ENCODE measurements around the gene SYNJ1.
"Not testable (repeated sequence)": the region's sequence is repeated elsewhere in the genome, so short reads cannot be mapped to it uniquely, and the experiment has no call there.

Gene SYNJ1

GRCh38 chr21:32736083-32736482 is 8.3 kb upstream of the SYNJ1 start:
- not testable (repeated sequence) for DNase-seq

GRCh38 chr21:32735524-32735923 is 7.7 kb upstream of the SYNJ1 start:
- DNase-seq = peak in 1 of 2 donors; percentile 37

DNA sequence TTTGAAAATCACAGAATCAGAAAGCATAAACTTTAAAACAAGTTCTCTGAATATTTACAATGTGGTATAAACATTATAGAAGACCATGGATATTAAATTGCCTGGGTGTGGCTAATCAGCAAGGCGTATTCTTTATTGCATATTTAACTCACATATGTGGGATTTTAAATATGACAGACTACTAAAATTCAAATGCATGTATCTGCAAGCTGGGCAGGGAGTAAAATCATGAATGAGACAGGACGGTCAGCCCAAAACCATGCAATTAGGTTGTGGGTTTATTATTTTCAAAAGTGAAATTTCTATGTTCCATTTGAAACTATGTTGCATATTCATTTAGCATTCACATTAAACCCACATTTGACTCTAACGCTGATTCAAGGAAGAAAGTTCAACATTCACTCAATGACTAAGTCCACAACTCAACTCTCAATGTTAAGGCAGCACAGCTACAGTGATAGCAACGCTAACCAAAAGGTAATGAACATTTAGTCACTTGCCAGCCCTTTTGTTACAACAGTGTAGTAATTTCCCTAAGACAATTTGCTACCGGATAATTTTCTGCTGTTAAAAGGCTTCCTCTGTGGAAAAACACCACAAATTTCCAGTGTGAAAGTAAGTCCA is 6.3 kb upstream of the SYNJ1 start:
- DNase-seq = no peak

- DNase-seq = peak; percentile 33 to 50
These were observed 5.5 kb upstream of the SYNJ1 start for GRCh38 chr21:32733356-32733755.

- no peak for DNase-seq
These were observed 4.7 kb upstream of the SYNJ1 start for GRCh38 chr21:32732544-32732943.

GRCh38 chr21:32728848-32729247 is 1.0 kb upstream of the SYNJ1 start:
- DNase-seq = no peak

DNA sequence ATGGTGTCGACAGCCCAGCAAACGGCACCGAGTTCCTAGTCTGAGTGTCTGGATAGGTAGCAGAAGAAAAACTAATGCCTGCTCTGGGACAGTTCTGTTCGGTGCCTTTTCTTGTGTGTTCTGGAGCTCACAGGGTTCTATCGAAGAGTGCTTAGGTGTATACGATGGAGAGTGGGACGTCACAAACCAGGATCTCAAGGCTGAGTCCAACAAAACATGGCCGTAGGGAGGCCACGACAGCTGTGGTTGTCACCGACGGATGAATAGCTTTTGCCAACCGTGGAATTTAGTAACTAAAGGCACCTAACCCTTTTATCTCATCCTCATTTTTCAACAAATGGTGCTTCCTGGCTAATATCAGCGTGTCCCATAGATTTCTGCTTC is 635 bp upstream of the SYNJ1 start:
- no peak for DNase-seq

DNA sequence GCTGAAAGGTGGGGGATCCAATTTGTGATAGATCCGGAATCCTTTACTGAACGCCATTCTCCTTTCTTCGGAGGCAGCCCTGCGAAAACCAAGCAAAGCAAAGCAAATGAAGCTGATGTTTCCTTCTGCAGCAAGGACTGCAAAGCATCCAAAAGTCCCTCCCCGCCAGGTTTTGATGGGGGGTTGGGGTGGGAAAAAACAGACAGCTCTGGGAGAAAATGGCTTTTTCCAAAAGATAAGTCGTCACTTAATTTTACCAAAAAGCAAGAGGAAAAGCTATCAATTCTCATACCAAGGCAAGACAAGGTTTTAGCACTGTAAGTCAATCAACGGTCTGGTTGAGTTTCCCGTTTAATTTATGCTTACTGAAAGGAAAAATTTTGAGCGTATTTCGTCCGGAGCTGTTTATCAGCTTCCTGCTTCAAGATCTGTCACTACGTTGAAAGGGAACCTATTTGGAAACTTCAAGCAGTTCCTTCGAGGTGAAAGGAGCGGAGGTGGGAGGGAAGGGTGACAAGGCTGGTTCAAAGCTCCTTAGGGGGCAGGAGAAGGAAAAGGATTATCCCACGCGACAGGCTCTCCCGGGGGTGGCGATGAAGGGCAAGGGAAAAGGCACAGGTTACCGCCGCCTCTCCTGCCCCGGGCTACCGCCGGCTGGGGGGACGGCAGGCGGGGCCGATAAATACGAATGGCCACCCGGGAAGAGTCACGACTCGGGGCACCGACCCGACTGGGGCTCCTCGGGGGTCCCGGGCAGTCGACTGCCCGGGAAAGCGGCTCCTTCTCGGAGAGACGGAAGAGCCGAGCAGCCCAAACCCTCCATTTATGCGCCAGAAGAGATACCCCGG is 750 bp downstream of the SYNJ1 start:
- DNase-seq = peak in 1 of 2 donors; percentile 37

GRCh38 chr21:32719085-32719484 is 8.7 kb downstream of the SYNJ1 start:
- DNase-seq = no peak

- no peak for DNase-seq
These were observed 9.9 kb downstream of the SYNJ1 start for GRCh38 chr21:32717851-32718316.

DNA sequence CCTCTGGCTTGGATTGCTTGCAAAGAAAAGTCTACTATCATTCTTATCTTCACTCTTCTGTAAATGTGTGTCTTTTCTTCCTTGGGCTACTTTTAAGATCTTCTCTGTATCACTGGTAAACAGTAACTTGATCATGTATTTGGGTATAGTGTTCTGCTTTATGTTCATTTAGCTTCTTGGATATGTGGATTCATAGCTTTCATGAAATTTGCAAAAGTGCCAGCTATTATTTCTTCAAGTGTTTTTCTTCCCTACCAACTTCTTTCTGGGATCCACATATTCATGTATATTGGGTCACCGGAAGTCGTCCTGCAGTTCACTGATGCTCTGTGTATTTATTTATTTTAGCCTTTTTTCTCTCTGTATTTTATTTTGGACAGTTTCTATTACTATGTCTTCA is 11.3 kb downstream of the SYNJ1 start:
- DNase-seq = no peak

DNA sequence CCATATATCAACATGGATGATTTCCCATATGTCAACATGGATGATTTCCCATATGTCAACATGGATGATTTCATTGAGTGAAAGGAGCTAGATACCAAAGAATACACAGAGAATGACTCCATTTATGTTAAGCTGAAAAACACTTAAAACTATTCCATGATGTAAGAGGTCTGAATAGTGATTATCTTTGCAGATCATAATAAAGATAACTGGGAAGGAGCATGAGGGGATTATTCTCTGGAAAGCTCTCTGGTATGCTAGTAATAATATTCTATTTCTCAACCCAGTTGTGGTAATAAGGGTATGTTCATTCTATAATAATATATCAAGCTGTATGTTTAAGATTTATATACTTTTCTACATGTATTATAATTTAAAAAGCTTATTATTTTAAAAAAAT is 14.1 kb downstream of the SYNJ1 start:
- DNase-seq = no peak

- no peak for DNase-seq
These were observed 15.2 kb downstream of the SYNJ1 start for GRCh38 chr21:32712641-32713040.

DNA sequence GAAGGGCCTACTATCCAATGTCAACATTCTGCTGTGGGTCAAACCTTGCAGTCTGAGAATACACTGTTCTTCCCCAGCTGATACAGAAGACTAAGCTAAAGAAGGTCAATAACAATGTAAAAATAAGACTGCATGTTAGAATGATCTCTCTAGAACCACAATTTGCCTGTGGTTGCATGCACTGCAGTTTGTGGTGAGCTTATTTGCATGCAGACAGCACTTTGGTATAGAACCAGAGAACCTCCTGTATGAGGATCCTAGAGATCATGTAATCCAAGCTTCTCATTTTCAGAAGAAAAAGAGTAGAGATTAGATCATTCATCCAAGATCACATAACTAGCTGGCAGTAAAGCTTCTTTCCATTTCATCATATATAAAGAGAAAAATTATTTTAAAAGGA is 15.8 kb downstream of the SYNJ1 start:
- DNase-seq = no peak

DNA sequence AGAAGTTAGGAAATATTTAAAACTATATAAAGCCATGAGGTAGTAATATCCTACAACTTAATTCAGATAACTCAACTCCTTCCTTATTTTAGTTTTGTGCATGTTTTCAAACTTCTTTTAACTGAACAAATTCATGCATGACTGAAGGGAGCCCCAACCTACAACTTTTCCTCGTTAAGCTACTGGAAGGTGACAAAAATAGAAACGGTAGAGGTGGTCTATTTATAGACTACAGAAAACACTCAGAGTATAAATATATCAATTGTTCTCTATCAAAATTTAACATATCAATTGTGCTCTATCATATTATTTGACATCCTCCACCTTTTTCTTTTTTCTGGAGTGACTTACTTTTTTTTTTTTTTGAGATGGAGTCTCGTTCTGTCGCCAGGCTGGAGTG is 16.8 kb downstream of the SYNJ1 start:
- no peak for DNase-seq

GRCh38 chr21:32710069-32710784 is 17.6 kb downstream of the SYNJ1 start:
- no peak for DNase-seq

DNA sequence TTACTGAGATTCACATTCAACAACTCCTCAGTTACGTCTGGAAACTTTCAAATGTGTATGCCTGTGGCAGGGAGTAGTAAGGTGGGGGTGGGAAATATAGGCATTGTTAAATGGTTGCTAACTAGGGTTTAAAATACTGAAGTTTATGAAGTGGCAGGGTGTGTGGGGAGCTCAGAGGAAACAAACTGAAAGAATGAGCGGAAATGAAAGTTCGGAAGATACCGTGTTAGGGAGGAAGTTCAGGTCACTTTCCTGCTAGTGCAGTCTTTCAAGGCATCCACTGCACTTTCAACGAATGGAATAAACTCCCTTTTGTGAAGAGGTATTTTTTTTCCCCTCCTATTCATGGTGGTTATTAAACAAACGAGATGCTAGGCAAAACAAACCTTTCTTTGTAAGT is 19.7 kb downstream of the SYNJ1 start:
- DNase-seq = no peak

- no peak for DNase-seq
These were observed 21.9 kb downstream of the SYNJ1 start for GRCh38 chr21:32705901-32706300.

DNA sequence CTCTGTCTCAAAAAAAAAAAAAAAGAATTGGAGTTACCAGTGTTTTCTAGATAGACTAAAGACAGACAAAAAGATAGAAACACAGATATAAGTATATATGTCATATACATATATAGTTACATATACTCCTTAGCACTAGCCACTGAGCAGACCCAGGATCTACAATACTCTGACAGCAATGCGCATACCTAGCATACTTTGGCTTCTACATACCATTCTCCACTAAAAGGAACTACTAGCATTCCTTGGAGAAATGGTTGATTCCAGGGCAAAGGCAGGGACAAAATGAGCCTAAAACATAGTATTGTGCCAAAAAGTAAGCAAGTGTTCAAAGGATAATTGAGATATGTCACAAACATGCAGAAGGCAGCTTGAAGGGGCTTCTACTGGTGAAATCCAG is 22.7 kb downstream of the SYNJ1 start:
- DNase-seq = no peak

- DNase-seq = no peak
These were observed 25.1 kb downstream of the SYNJ1 start for GRCh38 chr21:32702702-32703101.

DNA sequence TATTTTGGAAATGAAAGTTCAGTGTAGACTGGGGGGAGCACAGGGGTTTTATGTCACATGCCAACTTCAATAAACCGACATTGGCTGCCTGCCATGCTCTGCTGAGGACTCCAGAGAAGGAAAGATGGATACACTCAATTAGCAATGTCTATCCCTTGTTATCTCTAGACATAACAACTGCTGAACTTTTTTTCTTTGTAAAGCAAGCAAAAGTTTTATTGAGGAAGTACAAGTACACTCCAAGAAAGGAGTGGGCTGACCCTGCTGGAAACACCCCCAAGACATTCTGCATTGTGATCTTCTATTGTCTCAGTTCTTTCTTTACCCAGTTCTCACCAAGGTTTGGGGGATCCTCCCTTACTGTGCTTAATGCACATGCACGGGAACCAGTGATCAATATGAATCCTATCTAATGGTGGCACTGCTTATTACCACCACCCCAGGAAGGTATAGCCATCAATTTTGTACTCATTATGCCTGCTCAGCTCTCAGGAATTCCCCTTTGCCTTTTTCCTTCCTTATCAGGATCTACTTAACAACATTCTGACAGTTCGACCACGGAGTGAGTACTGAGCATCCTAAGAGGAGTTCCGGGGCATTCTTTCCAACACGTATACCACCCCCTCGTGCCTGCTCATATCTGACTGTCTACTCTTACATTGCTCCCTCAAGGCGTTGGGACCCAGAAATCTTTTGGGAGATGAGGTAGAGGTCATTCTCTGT is 28.7 kb downstream of the SYNJ1 start:
- DNase-seq = no peak

GRCh38 chr21:32698286-32698685 is 29.5 kb downstream of the SYNJ1 start:
- DNase-seq = no peak

DNA sequence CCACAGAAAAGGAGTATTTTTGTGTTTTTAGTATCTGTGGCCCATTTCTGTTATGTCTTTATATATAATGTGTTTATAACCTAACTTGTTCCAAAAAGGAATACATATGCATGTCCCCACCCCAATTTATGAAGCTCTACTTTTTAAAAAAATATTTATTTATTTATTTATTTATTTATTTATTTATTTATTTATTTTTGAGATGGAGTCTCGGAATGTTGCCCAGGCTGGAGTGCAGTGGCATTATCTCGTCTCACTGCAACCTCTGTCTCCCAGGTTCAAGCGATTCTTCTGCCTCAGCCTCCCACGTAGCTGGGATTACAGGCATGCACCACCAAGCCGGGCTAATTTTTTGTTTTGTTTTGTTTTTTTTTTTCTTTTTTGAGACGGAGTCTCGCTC is 32.3 kb downstream of the SYNJ1 start:
- DNase-seq = not testable (repeated sequence)

All from stimulated activated CD4-positive, alpha-beta T cell treated with anti-CD3 and anti-CD28 coated beads, Interleukin-2, amount 100 ng/mL, for 24 hours (primary cell).